Measurements from ENCODE around the gene NUP188.

DNA sequence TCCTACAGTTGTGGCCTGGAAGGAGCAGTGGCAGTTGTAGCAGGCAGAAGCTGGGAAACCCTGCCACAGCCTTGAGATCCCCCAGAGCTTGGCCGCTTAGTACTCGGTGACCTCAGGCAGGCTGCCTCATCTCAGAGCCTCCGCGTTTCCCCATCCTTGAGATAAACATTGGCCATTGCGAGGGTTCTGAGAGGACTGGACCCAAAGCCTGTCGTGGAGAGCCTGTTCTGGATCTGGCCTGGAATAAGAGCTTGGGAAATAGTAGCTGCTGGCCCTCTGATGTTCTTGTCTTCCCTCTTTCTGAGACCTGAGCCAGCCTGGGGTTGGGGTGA, 90.2 kb downstream of the NUP188 start:
- TF ChIP-seq, protein P1, sequence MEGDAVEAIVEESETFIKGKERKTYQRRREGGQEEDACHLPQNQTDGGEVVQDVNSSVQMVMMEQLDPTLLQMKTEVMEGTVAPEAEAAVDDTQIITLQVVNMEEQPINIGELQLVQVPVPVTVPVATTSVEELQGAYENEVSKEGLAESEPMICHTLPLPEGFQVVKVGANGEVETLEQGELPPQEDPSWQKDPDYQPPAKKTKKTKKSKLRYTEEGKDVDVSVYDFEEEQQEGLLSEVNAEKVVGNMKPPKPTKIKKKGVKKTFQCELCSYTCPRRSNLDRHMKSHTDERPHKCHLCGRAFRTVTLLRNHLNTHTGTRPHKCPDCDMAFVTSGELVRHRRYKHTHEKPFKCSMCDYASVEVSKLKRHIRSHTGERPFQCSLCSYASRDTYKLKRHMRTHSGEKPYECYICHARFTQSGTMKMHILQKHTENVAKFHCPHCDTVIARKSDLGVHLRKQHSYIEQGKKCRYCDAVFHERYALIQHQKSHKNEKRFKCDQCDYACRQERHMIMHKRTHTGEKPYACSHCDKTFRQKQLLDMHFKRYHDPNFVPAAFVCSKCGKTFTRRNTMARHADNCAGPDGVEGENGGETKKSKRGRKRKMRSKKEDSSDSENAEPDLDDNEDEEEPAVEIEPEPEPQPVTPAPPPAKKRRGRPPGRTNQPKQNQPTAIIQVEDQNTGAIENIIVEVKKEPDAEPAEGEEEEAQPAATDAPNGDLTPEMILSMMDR (conservative IDR thresholded peaks at IDR 0.05 in 1 of 2, IDR thresholded peaks at IDR 0.05 in 1 of 2; ENCODE audit: low read depth in 1 of 2, low read length in 2 of 2), result no peak
- no peak for TF ChIP-seq EZH2 (IDR thresholded peaks at IDR 0.05; ENCODE audit: low read length, missing control alignments)
